ENCODE results near the gene DNPEP.

The DNPEP gene

GRCh38 chr2:219406861-219407230 is 19.1 kb upstream of the DNPEP start:
- H3K27ac ChIP-seq (replicated peaks): no peak overlapping the region
- no peak for DNase-seq (ENCODE audit: low read depth in 1 of 2, low spot score in 1 of 2)

GRCh38 chr2:219405958-219406860 is 18.5 kb upstream of the DNPEP start:
- TF ChIP-seq REST (IDR thresholded peaks at IDR 0.05; ENCODE audit: insufficient replicate concordance, low read depth): no peak
- TF ChIP-seq GABPA (IDR thresholded peaks at IDR 0.05; ENCODE audit: low read depth): no peak
- TF ChIP-seq SPI1 (IDR thresholded peaks at IDR 0.05; ENCODE audit: borderline replicate concordance, low read depth): no peak
- no peak for TF ChIP-seq CTCF (IDR thresholded peaks at IDR 0.05; ENCODE audit: insufficient read depth, low read length)
- TF ChIP-seq POLR2AphosphoS5 (IDR thresholded peaks at IDR 0.05; ENCODE audit: low read depth): no peak
- H3K27me3 ChIP-seq (ENCODE audit: insufficient read depth, poor library complexity, severe bottlenecking): no peaks in the 10 kb centered on the region
- no peak for DNase-seq (ENCODE audit: low read depth in 1 of 2, low spot score in 1 of 2)
- H3K4me3 ChIP-seq (replicated peaks; ENCODE audit: insufficient read depth, low read length): no peak overlapping the region
- H3K27ac ChIP-seq (replicated peaks): no peak overlapping the region

More at GRCh38 chr2:219406861-219407230, 19.1 kb upstream of the DNPEP start:
- TF ChIP-seq POLR2AphosphoS5 (IDR thresholded peaks at IDR 0.05; ENCODE audit: low read depth): no peak
- no peak for TF ChIP-seq REST (IDR thresholded peaks at IDR 0.05; ENCODE audit: insufficient replicate concordance, low read depth)
- TF ChIP-seq GABPA (IDR thresholded peaks at IDR 0.05; ENCODE audit: low read depth): no peak
- TF ChIP-seq CTCF (IDR thresholded peaks at IDR 0.05; ENCODE audit: insufficient read depth, low read length): no peak
- TF ChIP-seq SPI1 (IDR thresholded peaks at IDR 0.05; ENCODE audit: borderline replicate concordance, low read depth): no peak
- no peaks in the 10 kb centered on the region for H3K27me3 ChIP-seq (ENCODE audit: insufficient read depth, poor library complexity, severe bottlenecking)
- no peak overlapping the region for H3K4me3 ChIP-seq (replicated peaks; ENCODE audit: insufficient read depth, low read length)

GRCh38 chr2:219405451-219405850 is 17.7 kb upstream of the DNPEP start:
- Histone ChIP-seq H3K27ac (replicated peaks) (no peak overlapping the region), H3K4me3 (replicated peaks; ENCODE audit: insufficient read depth, low read length) (no peak overlapping the region), H3K27me3 (ENCODE audit: insufficient read depth, poor library complexity, severe bottlenecking) (no peaks in the 10 kb centered on the region)
- TF ChIP-seq REST (IDR thresholded peaks at IDR 0.05; ENCODE audit: insufficient replicate concordance, low read depth) (no peak), GABPA (IDR thresholded peaks at IDR 0.05; ENCODE audit: low read depth) (no peak), CTCF (IDR thresholded peaks at IDR 0.05; ENCODE audit: insufficient read depth, low read length) (no peak), POLR2AphosphoS5 (IDR thresholded peaks at IDR 0.05; ENCODE audit: low read depth) (no peak)
- no peak for DNase-seq (ENCODE audit: low read depth in 1 of 2, low spot score in 1 of 2)

All from HL-60 (cell line).